Kidney epithelial cell (primary cell): ENCODE data around the gene PRELID3B. TPM values are rescaled to one million over a fixed set of nuclear protein-coding genes. Genes with fewer than 3 reads are reported as not detected.

Experiments used
- DNase-seq: peaks from one replicate; pipeline ENCODE4 v3.0.0-alpha.2; 2010; ENCODE audit warnings: low read depth
- H3K27me3 ChIP-seq: 2 replicates; pipeline ENCODE4 v1.6.0; 2011; ENCODE audit warnings: low read length; ENCODE audit not compliant: control insufficient read depth, insufficient read depth
- H3K36me3 ChIP-seq: 2 replicates; pipeline ENCODE4 v1.5.1; 2011; ENCODE audit warnings: low read length; ENCODE audit not compliant: control insufficient read depth, insufficient read depth
- H3K4me3 ChIP-seq: 2 replicates; pipeline ENCODE4 v1.5.1; 2011; ENCODE audit warnings: low read depth, mild to moderate bottlenecking, control low read depth, low read length
- total RNA-seq: library from RNA; depleted of rRNA; stranded (reverse); fragments of >200 nt; gene quantifications from 2 replicates; pipeline ENCODE4 v1.2.3, GENCODE V29; 2015
- TF ChIP-seq, protein P1 (sequence below): IDR thresholded peaks from 2 replicates; pipeline ENCODE4 v1.5.1; 2011; ENCODE audit warnings: mild to moderate bottlenecking, moderate library complexity, low read length, control low read depth, inconsistent platforms; ENCODE audit not compliant: insufficient read depth, poor library complexity, severe bottlenecking

PRELID3B gene
- total RNA-seq, 1 donor from 2014 or later: 61.5 TPM

DNA sequence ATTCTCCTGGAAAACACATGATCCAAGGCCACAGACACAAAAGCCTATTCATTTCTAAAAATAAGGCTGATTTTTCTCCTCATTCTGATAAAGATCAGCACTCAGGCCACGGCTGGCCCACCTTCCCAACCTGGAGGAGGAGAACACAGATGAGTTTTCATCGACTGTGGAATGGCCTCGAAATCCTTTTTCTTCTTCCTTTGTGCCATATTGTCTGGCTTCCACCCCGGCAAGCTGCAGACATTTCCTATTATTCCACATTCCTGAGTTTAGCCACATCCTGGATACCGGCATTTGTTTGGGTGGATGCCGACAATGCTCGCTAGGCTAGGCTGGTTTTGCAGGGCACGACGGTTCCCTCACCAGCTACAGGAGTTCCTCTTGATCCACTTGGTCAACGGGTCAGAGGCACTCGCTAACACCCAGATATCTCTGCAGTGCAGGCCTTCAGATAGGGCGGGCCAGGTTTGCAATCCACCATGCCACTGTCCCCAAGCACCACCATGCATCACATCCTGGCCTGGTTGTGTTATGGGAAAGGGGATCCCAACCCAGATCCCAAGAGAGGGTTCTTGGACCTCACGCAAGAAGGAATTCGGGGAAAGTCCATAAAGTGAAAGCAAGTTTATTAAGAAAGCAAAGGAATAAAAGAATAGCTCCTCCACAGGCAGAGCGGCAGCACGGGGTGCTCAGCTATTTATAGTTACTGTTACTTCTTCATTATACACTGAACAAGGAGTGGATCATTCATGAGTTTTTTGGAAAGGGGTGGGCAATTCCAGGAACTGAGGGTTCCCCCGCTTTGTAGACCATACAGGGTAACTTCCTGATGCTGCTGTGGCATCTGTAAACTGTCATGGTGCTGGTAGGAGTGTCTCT is 31.4 kb downstream of the PRELID3B start:
- H3K4me3 ChIP-seq: no peak overlapping the region
- peak; percentile 79 for DNase-seq
- H3K36me3 ChIP-seq: no peaks in the 10 kb centered on the region
- TF ChIP-seq, protein P1, sequence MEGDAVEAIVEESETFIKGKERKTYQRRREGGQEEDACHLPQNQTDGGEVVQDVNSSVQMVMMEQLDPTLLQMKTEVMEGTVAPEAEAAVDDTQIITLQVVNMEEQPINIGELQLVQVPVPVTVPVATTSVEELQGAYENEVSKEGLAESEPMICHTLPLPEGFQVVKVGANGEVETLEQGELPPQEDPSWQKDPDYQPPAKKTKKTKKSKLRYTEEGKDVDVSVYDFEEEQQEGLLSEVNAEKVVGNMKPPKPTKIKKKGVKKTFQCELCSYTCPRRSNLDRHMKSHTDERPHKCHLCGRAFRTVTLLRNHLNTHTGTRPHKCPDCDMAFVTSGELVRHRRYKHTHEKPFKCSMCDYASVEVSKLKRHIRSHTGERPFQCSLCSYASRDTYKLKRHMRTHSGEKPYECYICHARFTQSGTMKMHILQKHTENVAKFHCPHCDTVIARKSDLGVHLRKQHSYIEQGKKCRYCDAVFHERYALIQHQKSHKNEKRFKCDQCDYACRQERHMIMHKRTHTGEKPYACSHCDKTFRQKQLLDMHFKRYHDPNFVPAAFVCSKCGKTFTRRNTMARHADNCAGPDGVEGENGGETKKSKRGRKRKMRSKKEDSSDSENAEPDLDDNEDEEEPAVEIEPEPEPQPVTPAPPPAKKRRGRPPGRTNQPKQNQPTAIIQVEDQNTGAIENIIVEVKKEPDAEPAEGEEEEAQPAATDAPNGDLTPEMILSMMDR: no peak
- H3K27me3 ChIP-seq: no peaks in the 10 kb centered on the region

DNA sequence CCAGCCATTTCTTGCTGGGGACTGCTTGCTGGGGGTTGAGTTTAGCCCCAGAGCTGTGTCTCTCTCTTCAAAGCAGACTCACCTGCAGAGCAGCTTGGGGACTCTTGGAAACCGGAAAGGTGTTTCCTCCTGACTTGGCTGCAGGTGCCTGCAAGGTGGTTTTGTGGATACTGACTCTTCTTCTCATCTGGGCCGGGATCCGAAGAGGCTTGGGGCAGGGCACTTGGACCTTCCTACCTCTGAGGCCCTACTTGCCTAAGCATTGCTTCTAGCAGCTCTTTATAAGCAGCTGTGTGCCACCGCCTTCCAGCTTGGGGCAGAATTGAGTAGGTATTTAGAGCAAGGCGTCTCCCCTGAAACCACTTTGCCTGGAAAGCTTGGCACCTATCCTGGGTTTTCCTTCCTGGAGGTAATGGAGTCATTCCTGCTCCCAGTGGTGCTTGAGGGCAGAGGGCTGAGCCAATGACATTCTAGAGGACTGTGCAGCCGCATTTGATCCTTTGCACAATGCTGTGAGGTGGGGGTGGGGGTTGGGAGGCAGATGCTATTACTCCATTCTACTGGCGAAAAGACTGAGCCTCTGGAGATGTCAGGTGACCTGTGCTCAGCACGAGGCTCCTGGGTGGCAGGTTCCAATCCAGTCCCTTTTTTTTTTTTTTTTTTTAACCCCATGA is 32.1 kb downstream of the PRELID3B start:
- Histone ChIP-seq H3K4me3 (no peak overlapping the region), H3K27me3 (no peaks in the 10 kb centered on the region), H3K36me3 (no peaks in the 10 kb centered on the region)
- no peak for DNase-seq
- TF ChIP-seq, protein P1: no peak

DNA sequence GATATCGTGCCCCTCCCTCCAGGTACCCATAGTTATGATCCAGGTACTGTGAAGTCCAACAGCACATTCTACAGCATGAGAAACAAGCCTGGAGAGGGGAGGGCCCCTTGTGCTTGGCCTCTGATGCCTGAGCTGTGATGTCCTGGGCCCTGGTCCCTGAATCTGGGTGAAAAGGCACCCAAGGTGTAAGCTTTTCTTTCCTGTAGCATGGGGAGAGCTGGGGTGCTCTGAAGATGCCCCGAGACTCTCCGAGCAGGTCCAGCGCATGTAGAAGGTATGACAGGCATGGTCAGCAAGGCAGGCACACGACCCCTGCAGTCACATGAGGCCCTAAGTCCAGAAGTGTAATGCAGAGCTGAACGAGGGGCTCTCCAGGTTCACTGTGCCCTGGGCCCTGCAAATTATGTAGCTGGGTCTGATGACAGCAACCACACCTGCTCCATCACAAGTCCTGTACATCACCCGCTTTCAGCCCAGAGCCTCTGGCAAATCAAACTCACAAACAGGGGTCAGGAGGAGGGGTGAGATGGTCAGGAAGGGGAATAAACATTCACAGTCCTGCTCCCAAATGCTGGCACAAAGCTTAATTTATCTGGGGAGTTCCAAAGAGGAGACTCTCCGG is 33.8 kb downstream of the PRELID3B start:
- TF ChIP-seq, protein P1: no peak
- no peak overlapping the region for H3K4me3 ChIP-seq
- DNase-seq: no peak
- no peaks in the 10 kb centered on the region for H3K36me3 ChIP-seq
- H3K27me3 ChIP-seq: no peaks in the 10 kb centered on the region

DNA sequence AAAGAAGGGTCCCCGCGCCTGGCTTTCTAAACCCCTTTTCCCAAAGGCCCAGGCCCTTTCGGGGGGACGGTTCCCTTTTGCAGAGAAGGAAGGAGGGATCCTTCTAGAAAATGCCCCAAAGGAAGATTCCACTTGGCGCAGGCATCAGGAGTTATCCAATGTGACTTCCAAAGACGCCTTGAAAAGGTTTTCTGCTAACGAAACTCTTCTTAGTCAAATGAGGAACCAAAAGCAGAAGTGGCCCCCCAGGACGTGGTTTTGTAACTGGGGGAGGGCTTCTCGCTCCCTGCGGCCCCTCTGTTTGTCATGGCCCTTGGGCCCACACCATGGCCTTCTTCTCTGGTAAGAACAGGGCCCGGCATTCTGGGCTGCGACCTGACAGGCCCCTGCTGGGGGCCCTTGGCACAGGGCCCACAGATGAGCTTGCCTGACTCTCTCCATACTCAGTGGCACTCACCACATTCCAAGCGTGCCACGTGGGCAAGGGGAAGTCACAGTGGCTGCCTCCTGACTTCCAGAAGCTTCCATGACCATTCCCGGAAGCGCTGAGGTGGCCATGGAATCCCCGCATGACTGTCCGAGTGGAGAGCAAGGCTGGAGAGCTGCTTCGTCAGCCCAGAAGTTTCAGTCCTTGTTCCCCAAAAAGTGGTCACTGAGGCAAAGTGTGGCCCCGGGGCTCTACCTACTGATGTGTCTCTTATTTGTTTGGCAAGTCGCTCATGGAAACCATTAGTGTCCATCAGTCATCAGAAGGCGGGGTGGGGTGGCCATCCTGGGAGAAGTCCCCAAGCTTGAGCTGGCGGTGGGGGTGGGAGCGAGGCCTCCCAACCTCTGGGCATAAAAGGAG is 34.7 kb downstream of the PRELID3B start:
- no peak for DNase-seq
- Histone ChIP-seq H3K4me3 (no peak overlapping the region), H3K27me3 (no peaks in the 10 kb centered on the region), H3K36me3 (no peaks in the 10 kb centered on the region)
- TF ChIP-seq, protein P1: no peak

DNA sequence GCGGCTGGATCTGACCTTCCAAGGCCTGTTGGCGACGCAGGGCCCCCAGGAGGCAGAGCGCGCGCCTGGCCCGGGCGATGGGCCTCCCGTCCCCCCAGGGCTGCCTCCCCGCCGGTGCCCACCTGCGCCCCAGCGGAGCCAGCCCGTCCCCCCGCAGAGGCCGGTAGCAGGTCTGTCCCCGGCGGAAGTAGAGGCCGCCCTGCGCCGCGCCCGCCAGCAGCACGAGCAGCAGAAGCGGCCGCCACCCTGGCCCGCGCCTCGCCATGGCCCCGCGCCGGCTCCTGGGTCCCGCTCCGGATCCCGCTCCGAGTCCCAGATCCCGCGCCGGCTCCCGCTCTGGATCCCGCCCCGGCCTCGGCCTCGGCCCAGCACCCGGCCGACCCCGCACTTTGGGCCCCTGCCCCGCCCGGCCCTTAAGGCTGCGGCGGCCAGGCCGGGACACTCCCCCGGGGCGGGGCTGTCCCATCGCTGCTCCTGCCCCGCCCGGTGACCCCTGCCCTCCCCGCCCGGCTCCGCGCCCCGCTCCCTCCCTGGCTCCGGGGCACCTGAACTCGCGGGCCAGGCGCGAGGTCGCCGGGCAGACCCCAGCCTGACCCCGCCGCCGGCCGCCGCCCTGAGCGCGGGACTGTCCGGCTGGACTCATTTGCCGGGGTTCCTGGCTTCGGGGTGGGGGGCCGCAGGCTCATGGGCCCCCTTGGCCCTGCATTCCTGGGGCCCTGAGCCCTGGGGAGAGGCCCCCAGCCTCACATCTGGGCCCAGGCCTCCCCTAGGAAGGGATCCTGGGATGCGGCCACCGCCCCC is 35.5 kb downstream of the PRELID3B start, which contains the start of gene CTSZ:
TSS of gene CTSZ (minus strand) at position 391 of the 801 bp plus-strand sequence. CDS start at position 265, 126 bp downstream.
- no peaks in the 10 kb centered on the region for H3K36me3 ChIP-seq
- DNase-seq: no peak

More for the DNA sequence above, 35.5 kb downstream of the PRELID3B start, which contains the start of gene CTSZ:
- H3K4me3 ChIP-seq: peak within 1 kb of the TSS; percentile 72
- H3K27me3 ChIP-seq: no peaks in the 10 kb centered on the region
- TF ChIP-seq, protein P1: no peak
